DOHH2 (cell line): ENCODE data around the gene SCAF8.

ENCODE experiments used
- CTCF ChIP-seq: fragments of 200-600 bp; sonication (generic); IDR thresholded peaks from one replicate; pipeline ENCODE4 v1.5.1; 2014; ENCODE audit warnings: antibody characterized with exemption, mild to moderate bottlenecking, low read depth, low read length; ENCODE audit not compliant: poor library complexity, severe bottlenecking
- EZH2phosphoT487 ChIP-seq: fragments of 200-600 bp; sonication (generic); IDR thresholded peaks from 2 replicates; pipeline ENCODE4 v1.6.1; 2017; ENCODE audit warnings: borderline replicate concordance, mild to moderate bottlenecking, antibody characterized with exemption, low read length, moderate library complexity, mixed read lengths

DNA sequence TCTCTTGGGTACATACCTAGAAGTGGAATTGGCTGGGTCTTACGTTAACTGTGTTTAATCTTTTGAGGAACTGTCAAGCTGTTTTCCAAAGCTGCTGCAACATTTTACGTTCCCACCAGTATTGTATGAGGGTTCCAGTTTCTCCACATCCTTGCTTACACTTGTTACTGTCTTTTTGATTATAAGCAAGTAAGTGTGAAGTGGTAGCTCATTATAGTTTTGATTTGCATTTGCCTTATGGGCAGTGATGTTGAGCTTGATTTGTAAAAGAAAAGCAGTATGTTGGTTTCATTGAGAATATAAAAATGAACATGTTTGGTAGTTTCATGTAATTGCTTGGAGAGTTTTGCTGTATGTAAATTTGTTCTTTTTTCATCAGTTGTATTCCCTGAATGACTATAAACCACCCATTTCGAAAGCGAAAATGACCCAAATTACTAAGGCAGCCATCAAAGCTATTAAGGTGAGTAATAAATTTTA is 40.4 kb downstream of the SCAF8 start:
- TF ChIP-seq CTCF (no peak), EZH2phosphoT487 (no peak)
